ENCODE data around the gene MRPL40. TPM values are rescaled to one million over a fixed set of nuclear protein-coding genes. Genes with fewer than 3 reads are reported as not detected.

The MRPL40 gene
- total and polyA plus RNA-seq, 2 of the 13 experiments (the other 11 are each of a cell fraction or from before 2014, with no cell fraction given), result 42.7 to 79.7 TPM

DNA sequence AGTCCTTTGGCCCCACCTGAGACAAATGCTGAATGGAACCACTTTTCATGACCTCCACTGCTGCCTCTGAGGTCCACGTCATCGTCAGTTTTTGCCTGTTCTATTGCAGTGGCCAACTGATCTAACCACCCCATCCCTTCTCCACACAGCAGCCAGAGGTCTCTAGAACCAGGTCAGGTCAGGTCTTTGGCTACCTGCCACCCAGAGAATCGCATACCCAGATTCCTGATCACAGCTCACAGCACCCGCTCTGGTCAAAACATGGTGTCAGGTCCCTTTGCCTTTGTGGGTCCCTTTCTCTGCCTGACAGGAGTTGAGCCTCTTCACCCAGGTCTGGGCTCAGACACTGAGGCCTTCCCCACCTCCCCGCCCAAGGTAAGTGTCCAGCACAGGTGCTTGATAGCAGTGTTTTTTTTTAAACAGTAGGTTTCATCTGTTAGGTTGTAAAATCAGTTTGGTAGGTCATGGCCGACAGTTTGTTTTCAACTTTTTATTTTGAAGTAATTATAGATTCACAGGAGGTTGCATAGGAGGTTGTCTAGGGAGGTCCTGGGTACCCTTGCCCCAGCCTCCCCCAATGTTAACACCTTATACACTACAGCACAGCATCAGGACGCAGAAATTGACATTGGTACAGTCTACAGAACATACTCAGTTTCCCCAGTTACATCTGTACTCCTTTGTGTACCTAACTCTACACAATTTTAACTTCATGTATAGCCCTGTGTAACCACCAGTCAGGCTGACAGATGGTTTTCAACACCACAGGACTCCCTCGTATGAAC lies 8.3 kb downstream of the MRPL40 start:
- in situ Hi-C loops (cut with HindIII; ENCODE audit: extremely low pct_ligation_motif_present, low pct_unique_long_range_greater_than_20kb) (no loop called here), intact Hi-C loops (cut with micrococcal nuclease; ENCODE audit: unreplicated experiment) (no loop called here)
- H3K27me3 ChIP-seq (ENCODE audit: control insufficient read depth in 1 of 2, insufficient read depth in 2 of 2, low read length in 2 of 2), result no peaks in the 10 kb centered on the region
- DNase-seq (ENCODE audit: low spot score) (no peak), ATAC-seq (no peak), FAIRE-seq (no peak)
- H3K4me3 ChIP-seq (replicated peaks in 1 of 3; ENCODE audit: insufficient read depth in 1 of 3, low read depth in 2 of 3, low read length in 3 of 3), result no peak overlapping the region
- BruUV-seq (replicated peaks), result no TSS peak
- H3K36me3 ChIP-seq (replicated peaks in 1 of 2; ENCODE audit: control insufficient read depth in 1 of 2, insufficient read depth in 2 of 2, low read length in 2 of 2), result peaks cover 8 to 41% of the 10 kb centered on the region in 2 experiments
- ChIA-PET CTCF (ENCODE audit: low intra/inter-chr PET ratio, low total read pairs) (no interaction called here), POLR2A (no interaction called here)
- no peaks in the 10 kb centered on the region for H3K9me3 ChIP-seq (ENCODE audit: low read length)
- H3K27ac ChIP-seq (ENCODE audit: extremely low read length, insufficient read depth, low read length), result no peak overlapping the region
- H3K4me2 ChIP-seq (ENCODE audit: low read depth, low read length), result no peak overlapping the region
- no peaks in the 10 kb centered on the region for H4K20me1 ChIP-seq (ENCODE audit: insufficient read depth, low read length)
- H3K4me1 ChIP-seq (ENCODE audit: insufficient read depth, low read length), result peaks cover 10% of the 10 kb centered on the region
- no peak overlapping the region for H2AFZ ChIP-seq (ENCODE audit: low read length)
- H3K79me2 ChIP-seq (ENCODE audit: insufficient read depth, low read length), result peaks cover 21% of the 10 kb centered on the region
- H3K9ac ChIP-seq (ENCODE audit: insufficient read depth, low read depth, low read length), result no peak overlapping the region
- 97% methylated on average over 7 of the region's 8 CpGs for WGBS (ENCODE audit: low lambda C conversion rate)
- no peak for TF ChIP-seq KLF12 (CRISPR knock-in tag; IDR thresholded peaks at IDR 0.05; ENCODE audit: borderline replicate concordance)
- no peak for TF ChIP-seq ZUFSP (CRISPR knock-in tag; IDR thresholded peaks at IDR 0.05; ENCODE audit: borderline replicate concordance)
- TF ChIP-seq ZFP1 (CRISPR knock-in tag; IDR thresholded peaks at IDR 0.05), result no peak
- no peak for TF ChIP-seq ZNF383 (CRISPR knock-in tag; IDR thresholded peaks at IDR 0.05; ENCODE audit: borderline replicate concordance)
- no peak for TF ChIP-seq MEIS2 (CRISPR knock-in tag; IDR thresholded peaks at IDR 0.05)
- TF ChIP-seq FOXP4 (CRISPR knock-in tag; IDR thresholded peaks at IDR 0.05), result no peak
- TF ChIP-seq, protein P1, sequence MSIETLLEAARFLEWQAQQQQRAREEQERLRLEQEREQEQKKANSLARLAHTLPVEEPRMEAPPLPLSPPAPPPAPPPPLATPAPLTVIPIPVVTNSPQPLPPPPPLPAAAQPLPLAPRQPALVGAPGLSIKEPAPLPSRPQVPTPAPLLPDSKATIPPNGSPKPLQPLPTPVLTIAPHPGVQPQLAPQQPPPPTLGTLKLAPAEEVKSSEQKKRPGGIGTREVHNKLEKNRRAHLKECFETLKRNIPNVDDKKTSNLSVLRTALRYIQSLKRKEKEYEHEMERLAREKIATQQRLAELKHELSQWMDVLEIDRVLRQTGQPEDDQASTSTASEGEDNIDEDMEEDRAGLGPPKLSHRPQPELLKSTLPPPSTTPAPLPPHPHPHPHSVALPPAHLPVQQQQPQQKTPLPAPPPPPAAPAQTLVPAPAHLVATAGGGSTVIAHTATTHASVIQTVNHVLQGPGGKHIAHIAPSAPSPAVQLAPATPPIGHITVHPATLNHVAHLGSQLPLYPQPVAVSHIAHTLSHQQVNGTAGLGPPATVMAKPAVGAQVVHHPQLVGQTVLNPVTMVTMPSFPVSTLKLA (IDR thresholded peaks at IDR 0.05), result no peak
- TF ChIP-seq SP5 (CRISPR knock-in tag; IDR thresholded peaks at IDR 0.05; ENCODE audit: borderline replicate concordance, low read depth), result no peak
- no peak for TF ChIP-seq ZNF180 (CRISPR knock-in tag; IDR thresholded peaks at IDR 0.05; ENCODE audit: borderline replicate concordance, low read depth)
- TF ChIP-seq ZMYM3 (CRISPR knock-in tag; IDR thresholded peaks at IDR 0.05), result no peak
- no peak for TF ChIP-seq NBN (conservative IDR thresholded peaks at IDR 0.05)
- TF ChIP-seq CEBPB (IDR thresholded peaks at IDR 0.05; ENCODE audit: borderline replicate concordance, low read depth, low read length), result no peak
- no peak for TF ChIP-seq ZNF780A (CRISPR knock-in tag; IDR thresholded peaks at IDR 0.05)
- no peak for TF ChIP-seq PHF20 (CRISPR knock-in tag; IDR thresholded peaks at IDR 0.05)
- TF ChIP-seq, protein P2, sequence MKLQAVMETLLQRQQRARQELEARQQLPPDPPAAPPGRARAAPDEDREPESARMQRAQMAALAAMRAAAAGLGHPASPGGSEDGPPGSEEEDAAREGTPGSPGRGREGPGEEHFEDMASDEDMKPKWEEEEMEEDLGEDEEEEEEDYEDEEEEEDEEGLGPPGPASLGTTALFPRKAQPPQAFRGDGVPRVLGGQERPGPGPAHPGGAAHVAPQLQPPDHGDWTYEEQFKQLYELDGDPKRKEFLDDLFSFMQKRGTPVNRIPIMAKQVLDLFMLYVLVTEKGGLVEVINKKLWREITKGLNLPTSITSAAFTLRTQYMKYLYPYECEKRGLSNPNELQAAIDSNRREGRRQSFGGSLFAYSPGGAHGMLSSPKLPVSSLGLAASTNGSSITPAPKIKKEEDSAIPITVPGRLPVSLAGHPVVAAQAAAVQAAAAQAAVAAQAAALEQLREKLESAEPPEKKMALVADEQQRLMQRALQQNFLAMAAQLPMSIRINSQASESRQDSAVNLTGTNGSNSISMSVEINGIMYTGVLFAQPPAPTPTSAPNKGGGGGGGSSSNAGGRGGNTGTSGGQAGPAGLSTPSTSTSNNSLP (IDR thresholded peaks at IDR 0.05; ENCODE audit: low read depth, low read length), result no peak
- TF ChIP-seq, protein P3, sequence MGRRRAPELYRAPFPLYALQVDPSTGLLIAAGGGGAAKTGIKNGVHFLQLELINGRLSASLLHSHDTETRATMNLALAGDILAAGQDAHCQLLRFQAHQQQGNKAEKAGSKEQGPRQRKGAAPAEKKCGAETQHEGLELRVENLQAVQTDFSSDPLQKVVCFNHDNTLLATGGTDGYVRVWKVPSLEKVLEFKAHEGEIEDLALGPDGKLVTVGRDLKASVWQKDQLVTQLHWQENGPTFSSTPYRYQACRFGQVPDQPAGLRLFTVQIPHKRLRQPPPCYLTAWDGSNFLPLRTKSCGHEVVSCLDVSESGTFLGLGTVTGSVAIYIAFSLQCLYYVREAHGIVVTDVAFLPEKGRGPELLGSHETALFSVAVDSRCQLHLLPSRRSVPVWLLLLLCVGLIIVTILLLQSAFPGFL (CRISPR knock-in tag; IDR thresholded peaks at IDR 0.05), result no peak
- no peak for TF ChIP-seq ZNF24 (IDR thresholded peaks at IDR 0.05)
- no peak for TF ChIP-seq MXD4 (CRISPR knock-in tag; IDR thresholded peaks at IDR 0.05)
